ENCODE results near the gene UNC119. TPM values are rescaled to one million over a fixed set of nuclear protein-coding genes. Genes with fewer than 3 reads are reported as not detected.

Gene UNC119
- total RNA-seq, 1 experiment from 2014 or later = 68.4 TPM

- peak within 1 kb of the TSS; percentile 98 for H2AFZ ChIP-seq (ENCODE audit: low read length)
- CTCF ChIA-PET = no interaction called here
- peak within 1 kb of the TSS; percentile 99 for H3K4me2 ChIP-seq (ENCODE audit: low read length)
- H3K9me3 ChIP-seq (ENCODE audit: low read length) = no peaks in the 10 kb centered on the region
- BruUV-seq (replicated peaks) = no TSS peak
- H3K36me3 ChIP-seq (ENCODE audit: low read depth, low read length) = no peaks in the 10 kb centered on the region
- ATAC-seq (peak; percentile 80), DNase-seq (peak; percentile 90)
- H3K4me1 ChIP-seq (ENCODE audit: insufficient read depth, low read length) = peaks cover 8% of the 10 kb centered on the region; the same call in 1 of the 2 replicates
- TF ChIP-seq EZH2 (IDR thresholded peaks at IDR 0.05; ENCODE audit: low read length, unreplicated experiment) (no peak), EZH2phosphoT487 (IDR thresholded peaks at IDR 0.05; ENCODE audit: borderline replicate concordance, low read length) (no peak), CTCF (conservative IDR thresholded peaks at IDR 0.05; ENCODE audit: low read depth, low read length) (no peak)
- H3F3A ChIP-seq (ENCODE audit: low read length, unreplicated experiment) = peaks cover 9% of the 10 kb centered on the region
- H4K20me1 ChIP-seq (ENCODE audit: low read length) = no peaks in the 10 kb centered on the region
- H3K27me3 ChIP-seq (ENCODE audit: low read length) = no peaks in the 10 kb centered on the region
- H3K79me2 ChIP-seq (ENCODE audit: low read length) = peaks cover 21% of the 10 kb centered on the region
- intact Hi-C loops (cut with micrococcal nuclease) = no loop called here
- H3K9me2 ChIP-seq (replicated peaks; ENCODE audit: low read length) = no peaks in the 10 kb centered on the region
- peak within 1 kb of the TSS; percentile 98 for H3K27ac ChIP-seq (ENCODE audit: low read length)
- POLR2A ChIA-PET (ENCODE audit: unreplicated experiment) = no interaction called here
- H3K9ac ChIP-seq (ENCODE audit: low read length) = peak within 1 kb of the TSS; percentile 91
- peak within 1 kb of the TSS; percentile 98 for H3K4me3 ChIP-seq (ENCODE audit: low read length)
These were observed 46.4 kb upstream of the UNC119 start, which contains the start of gene SPAG5 for GRCh38 chr17:28598799-28599310. Gene SPAG5 (minus strand): TSS chr17:28599025. CDS start chr17:28598946, 79 bp downstream.

- H2AFZ ChIP-seq (ENCODE audit: low read length) = peak overlapping the region; percentile 98
- no peaks in the 10 kb centered on the region for H3K9me3 ChIP-seq (ENCODE audit: low read length)
- ATAC-seq (no peak), DNase-seq (no peak)
- H3F3A ChIP-seq (ENCODE audit: low read length, unreplicated experiment) = peaks cover 9% of the 10 kb centered on the region
- BruUV-seq (replicated peaks) = TSS peak; percentile 68
- no peaks in the 10 kb centered on the region for H3K9me2 ChIP-seq (replicated peaks; ENCODE audit: low read length)
- TF ChIP-seq CTCF (conservative IDR thresholded peaks at IDR 0.05; ENCODE audit: low read depth, low read length) = no peak
- TF ChIP-seq EZH2 (IDR thresholded peaks at IDR 0.05; ENCODE audit: low read length, unreplicated experiment) = no peak
- TF ChIP-seq EZH2phosphoT487 (IDR thresholded peaks at IDR 0.05; ENCODE audit: borderline replicate concordance, low read length) = no peak
- peaks cover 22% of the 10 kb centered on the region for H3K79me2 ChIP-seq (ENCODE audit: low read length)
- H4K20me1 ChIP-seq (ENCODE audit: low read length) = no peaks in the 10 kb centered on the region
- peaks cover 8% of the 10 kb centered on the region; the same call in 1 of the 2 replicates for H3K4me1 ChIP-seq (ENCODE audit: insufficient read depth, low read length)
- H3K9ac ChIP-seq (ENCODE audit: low read length) = peak overlapping the region; percentile 91
- H3K27ac ChIP-seq (ENCODE audit: low read length) = peak overlapping the region; percentile 98
- no peaks in the 10 kb centered on the region for H3K27me3 ChIP-seq (ENCODE audit: low read length)
- intact Hi-C loops (cut with micrococcal nuclease) = no loop called here
- ChIA-PET CTCF (no interaction called here), POLR2A (ENCODE audit: unreplicated experiment) (no interaction called here)
- peak overlapping the region; percentile 99 for H3K4me2 ChIP-seq (ENCODE audit: low read length)
- H3K36me3 ChIP-seq (ENCODE audit: low read depth, low read length) = 0 out of 2 replicates have a peak, but pooled peaks cover under 1% of the 10 kb centered on the region
- H3K4me3 ChIP-seq (ENCODE audit: low read length) = peak overlapping the region; percentile 98
These were observed 46.0 kb upstream of the UNC119 start for GRCh38 chr17:28598389-28598788.
